NCI-H69 (cell line): ENCODE data around the gene C3.

ENCODE experiments used
- DNase-seq: peaks from one replicate; lab custom pipeline; 2025; lab: John Stamatoyannopoulos, UW

C3 gene

DNA sequence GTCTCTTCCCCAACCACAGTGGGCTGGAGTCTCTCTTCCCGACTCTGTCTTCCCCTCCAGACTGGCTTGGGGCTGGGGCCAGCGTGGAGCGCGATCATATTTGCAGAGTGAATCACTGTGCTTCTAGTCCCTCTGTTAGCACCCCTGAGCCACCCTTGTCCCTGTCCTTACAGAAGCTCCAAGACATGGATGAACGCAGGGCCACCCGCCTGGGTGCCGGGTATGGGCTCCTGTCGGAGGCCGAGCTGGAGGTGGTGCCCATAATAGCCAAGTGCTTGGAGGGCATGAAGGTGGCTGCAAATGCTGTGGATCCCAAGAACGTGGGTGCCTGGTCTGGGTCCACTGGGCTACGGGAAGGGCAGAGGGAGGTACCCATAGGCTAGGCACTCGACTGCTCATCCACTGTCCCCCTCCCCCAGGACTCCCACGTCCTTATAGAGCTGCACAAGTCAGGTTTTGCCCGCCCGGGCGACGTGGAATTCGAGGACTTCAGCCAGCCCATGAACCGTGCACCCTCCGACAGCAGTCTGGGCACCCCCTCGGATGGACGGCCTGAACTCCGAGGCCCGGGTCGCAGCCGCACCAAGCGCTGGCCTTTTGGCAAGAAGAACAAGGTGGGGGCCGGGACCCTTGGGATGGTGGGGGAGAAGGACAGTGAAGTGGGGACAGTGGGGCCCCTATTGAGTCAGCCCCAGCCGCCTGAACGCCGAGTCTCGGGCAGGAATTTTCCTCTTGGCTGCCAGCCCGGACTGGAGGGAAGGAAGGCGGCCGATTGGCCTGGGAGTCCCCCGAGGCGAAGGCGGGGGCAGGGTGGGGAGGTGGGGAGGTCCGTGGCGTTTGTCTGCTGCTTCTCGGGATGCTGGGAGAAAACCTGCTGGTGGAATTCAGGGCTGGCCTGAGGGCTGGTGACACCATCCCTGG is 24.2 kb upstream of the C3 start:
- no peak for DNase-seq

DNA sequence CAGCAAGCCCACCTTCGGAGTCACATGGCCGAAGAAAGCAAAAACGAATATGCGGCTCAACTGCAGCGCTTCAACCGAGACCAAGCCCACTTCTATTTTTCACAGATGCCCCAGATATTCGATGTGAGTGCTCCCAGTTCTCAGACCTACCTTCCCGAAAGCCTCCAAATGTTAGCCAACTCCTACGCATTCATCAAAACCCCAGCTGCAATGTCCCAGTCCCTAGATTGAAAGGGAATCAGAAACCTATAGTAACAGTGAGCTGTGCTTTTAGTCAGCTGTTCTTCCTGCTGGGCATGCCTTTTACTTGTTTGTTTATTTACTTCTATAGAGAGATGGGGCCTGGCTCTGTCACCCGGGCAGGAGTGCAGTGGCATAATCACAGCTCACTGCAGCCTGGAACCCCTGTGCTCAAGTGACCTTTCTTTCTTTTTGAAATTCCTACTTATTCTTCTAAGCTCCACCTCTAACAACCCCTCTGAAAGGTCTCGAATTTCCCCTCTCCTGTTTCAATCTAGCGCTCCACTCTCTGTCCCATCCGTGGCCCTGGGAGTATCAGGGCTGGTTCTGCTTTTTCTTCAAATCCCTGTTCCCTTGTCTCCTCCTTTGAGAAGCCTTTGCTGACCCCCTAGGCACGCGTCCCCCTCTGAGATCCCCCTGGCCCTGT is 23.4 kb upstream of the C3 start:
- DNase-seq = no peak

DNA sequence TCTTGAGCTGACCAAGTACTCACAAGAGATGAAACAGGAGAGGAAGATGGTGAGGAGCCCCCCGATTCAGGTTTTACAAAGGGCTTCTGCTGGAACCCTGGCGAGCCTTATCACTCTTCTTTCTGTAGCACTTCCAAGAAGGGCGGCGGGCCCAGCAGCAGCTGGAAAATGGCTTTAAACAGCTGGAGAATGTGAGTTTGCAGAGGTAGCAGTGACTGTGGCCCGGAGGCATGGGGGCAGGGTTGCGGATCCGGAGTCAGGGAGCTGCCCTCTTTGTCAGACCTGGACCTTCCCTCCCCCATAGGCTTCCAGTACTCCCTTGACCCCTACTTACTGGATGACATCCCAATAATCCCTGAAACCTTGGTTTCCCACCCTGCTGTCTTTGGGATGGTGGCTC is 22.6 kb upstream of the C3 start:
- no peak for DNase-seq

DNA sequence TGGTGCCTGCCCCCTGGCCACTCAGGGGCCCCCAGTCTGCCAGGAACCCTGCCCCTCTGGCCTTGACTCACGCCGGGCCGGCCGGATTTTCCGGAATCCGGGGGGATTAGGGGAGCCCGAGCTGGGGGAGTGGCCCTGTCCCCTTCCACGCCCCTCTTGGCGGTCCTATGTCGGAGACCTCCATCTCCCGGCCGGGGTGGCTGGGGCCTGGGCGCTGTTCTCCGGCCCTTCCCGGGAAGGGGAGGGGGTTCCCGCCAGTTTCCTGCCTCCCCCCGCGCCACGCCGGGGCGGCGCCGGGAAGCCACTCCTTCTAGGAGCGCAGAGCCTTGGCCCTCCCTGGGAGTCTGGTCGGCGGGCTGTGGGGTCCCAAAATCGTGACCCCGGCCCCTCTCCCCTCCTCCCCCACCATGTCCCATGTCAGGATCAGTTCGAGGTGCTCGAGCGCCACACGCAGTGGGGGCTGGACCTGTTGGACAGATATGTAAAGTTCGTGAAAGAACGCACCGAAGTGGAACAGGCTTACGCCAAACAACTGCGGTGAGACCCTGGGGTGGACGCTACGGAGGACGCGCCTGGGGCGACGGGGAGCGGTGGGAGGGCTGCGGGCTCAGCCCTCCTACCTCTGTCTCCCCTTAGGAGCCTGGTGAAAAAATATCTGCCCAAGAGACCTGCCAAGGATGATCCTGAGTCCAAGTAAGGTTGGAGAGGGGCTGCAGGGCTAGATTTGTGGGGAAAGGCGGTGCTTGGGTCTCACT is 20.3 kb upstream of the C3 start:
- DNase-seq = no peak

GRCh38 chr19:6739883-6740588 is 19.6 kb upstream of the C3 start:
- DNase-seq = no peak

DNA sequence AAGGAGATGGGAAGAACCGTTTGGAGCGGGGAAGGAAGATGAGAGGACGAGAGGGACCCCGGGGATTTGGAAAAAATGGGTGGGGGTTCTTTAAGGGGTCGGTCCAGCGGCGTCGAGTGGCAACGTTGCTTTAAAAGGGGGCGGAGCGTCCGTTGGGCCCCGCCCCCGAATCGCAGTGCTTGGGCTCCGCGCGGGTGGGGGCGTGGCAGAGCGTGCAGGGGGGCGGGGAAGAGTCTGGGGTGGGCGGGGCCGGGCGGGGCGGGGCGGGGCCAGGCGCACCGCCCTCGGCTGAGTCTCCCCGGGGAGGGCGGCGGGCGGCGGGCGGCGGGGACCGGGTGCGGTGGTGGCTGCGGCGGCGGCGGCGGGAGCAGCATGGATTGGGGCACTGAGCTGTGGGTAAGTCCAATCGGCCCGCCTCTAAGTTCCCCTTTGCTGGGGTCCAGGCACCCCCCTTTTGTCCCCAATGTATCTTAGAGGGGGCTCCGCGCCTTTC is 19.0 kb upstream of the C3 start, which contains the start of gene TRIP10:
TSS of gene TRIP10 (plus strand) at position 291 of the 493 bp plus-strand sequence. CDS start at position 373, 82 bp downstream.
- no peak for DNase-seq

DNA sequence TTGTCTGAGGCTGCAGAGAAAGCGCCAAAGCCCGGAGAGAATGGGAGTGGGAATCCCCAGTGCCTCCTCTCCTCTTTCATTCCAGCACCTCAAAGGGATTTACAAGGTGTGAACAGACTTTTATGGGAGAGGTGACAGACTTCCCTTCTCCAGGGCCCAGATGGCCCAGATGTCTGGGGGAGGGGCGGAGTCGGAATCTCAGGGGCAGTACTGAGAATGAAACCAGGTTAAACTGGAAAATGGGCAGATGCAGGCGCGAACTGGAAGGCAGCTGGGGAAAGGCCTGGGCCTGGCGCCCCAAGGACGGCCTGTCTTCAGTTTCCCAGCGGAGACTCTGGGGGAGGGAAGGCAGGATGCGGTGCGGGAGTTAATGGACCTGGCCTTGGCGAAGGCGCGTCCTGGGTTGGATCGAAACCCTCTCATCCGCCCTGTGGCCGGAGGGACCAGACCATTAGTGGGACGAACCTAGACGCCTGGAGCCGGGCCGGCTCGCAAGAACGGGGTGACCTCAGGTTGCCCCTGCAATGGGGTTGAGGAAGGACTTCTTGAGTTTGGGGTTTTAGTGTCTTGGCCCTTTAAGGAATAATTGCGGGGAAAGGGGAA is 18.4 kb upstream of the C3 start:
- no peak for DNase-seq

- DNase-seq = peak; percentile 51
These were observed 17.7 kb upstream of the C3 start for GRCh38 chr19:6737873-6738786.

GRCh38 chr19:6737284-6737872 is 16.9 kb upstream of the C3 start, which contains the start of gene GPR108:
Gene GPR108, minus strand, starts transcription at chr19:6737580. Its CDS starts 4 bp downstream, at chr19:6737576.
- no peak for DNase-seq

- no peak for DNase-seq
These were observed 16.4 kb upstream of the C3 start for GRCh38 chr19:6736917-6737283.

DNA sequence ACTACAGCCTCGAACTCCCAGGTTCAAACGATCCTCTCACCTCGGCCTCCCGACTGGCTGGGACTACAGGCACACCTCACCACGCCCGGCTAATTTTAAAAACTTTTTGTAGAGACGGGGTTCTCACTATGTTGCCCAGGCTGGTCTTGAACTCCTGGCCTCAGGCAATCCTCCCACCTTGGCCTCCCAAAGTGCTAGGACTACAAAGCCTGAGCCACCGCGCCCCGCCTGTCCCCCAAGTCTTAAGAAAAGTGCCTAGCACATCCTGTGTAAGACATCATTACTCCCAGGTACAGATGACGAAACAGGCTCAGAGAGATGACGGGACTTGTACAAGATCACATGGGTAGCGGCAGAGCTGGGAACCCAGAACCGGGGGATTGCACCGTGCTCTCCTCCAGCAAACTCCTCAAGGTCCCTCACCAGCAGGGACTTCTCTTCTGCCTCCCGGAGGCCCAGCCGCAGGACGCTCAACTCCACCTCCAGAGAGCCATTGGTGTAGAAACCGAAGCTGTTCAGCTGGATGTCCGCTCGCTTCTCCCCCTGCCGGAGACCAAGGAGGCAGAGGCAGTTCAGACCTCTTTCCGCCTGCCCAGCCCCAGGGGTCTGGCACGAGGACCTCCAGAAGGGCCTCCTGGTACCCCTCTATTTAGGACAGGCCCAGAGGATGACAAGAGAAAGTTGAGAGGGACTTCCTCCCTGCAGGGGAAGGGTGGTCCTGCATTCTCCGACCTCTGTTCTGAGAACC is 15.9 kb upstream of the C3 start:
- no peak for DNase-seq

DNA sequence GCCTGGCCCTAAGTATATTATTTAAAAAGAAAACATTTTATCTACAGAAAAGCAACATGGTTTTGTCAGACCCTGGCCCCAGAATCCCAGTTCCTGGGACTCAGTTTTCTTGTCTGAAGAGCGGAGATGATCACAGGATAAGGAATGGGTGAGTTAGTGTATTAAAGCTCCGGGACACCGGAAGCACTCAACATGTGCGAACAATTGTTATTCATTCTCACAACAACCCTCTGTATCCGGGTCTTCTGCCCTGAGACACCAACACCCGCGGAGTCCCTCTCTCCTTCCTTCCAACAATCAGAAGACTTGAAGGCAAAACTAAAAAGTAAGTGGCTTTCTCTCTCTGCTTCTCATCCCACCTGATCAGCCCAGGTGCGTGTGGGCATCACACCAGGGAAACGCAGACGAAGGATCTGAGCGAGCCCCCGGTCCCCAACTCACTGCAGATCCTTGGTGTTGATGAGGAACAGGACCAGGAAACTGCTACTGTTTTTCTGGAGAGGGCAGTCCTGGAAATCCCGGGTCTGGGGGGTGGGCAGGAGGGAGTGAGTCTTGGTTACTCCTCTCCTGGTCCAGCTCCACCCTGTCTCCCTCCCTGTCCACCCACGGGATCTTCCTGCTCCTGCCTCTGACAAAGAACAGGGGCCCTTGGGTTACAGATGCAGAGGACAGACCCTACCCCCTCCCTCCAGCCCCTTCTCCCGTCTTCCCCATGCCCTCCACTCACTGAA is 14.9 kb upstream of the C3 start:
- no peak for DNase-seq

DNA sequence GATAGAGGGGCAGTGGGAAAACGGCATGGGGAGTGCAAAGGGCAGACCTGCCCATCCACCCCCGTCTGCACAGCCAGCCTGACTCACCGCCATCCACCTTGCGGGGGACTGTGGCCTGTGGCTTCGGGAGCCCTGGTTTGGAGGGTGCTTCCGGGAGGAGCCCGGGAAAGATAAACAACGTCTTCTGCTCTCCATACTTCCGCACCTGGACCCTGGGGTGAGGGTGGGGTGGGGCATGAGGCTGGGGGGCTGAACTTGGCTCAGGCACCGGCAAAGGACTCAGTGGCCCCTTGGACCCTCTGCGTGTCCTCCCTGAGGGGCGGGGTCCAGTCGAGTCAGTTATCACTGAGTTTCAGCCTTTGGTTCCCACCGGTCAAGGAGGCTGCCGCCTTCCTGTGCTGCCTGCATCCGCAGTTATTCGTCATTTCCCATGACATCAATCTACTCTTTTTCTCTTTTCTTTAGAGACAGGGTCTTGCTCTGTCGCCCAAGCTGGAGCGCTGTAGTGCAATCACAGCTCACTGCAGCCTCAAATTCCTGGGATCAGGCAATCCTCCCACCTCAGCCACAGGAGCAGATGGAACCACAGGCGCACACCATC is 13.7 kb upstream of the C3 start:
- no peak for DNase-seq

DNA sequence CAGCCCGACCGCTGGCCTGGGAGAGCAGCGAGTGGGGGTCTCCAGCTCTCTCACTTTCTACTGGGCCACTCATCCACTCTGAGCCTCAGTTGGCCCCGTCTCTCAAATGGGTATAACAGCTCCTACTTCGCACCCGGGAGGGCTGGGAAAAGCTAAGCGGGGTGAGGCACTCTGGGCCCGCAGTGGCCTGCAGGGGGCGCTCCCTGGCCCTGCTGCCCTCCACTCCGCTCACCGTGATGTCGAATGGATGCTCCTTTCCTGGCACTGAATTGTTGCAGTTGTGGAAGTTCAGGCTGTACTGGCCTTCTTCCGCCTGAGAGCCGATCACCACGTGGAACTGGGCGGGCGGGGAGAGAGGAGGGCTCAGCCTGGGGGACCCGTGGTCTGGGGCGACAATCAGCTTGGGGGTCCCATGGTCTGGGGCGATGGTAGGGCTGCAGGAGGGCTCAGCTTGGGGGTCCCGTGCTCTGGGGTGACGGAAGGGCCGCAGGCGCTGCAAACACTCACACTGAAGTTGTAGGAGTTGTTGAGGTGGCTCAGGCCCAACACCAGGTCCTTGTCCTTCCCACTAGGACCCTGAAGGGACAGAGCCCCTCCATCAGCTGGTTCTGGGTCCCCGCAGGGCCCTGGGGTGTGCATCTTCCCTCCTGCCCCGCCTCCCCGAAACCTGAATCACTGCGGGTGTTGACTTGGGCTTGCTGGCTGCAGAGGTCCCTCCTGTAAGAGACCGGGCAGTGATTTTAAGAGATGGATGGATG is 13.1 kb upstream of the C3 start:
- DNase-seq = no peak

GRCh38 chr19:6732803-6733337 is 12.4 kb upstream of the C3 start:
- DNase-seq = no peak

DNA sequence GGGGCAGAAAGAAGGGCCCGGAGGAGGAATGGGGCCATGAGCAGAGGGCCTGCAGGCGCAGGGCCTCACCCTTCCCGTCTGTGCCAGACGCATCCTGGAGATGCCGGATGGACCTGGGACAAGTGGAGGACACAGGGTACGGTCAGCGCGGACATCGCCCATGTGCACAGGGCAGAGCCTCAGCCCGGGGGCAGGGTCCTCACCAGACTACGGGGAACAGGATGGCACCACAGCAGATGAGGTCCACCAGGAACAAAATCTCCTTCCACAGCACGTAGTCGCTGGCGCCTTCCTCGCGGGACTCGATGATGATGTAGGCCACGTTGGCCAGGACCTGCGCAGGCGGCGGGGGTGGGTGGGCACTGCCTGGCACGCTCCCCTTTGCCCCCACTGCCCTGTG is 11.4 kb upstream of the C3 start:
- no peak for DNase-seq
